Type B pancreatic cell (in vitro differentiated cells): ENCODE measurements around the gene HSPB7. TPM values are rescaled to one million over a fixed set of nuclear protein-coding genes. Genes with fewer than 3 reads are reported as not detected.

Source experiments
- DNase-seq: peaks from one replicate; pipeline ENCODE4 v3.0.0; 2021; ENCODE audit warnings: mixed read lengths; ENCODE audit not compliant: unreplicated experiment; ENCODE audit errors: extremely low spot score
- H3K27ac Mint-ChIP-seq: 2 replicates; pipeline ENCODE4 v1.8.0; 2021; ENCODE audit warnings: mild to moderate bottlenecking, mixed read lengths
- H3K27me3 Mint-ChIP-seq: 2 replicates; pipeline ENCODE4 v1.8.0; 2021; ENCODE audit warnings: mixed read lengths
- H3K36me3 Mint-ChIP-seq: 2 replicates; pipeline ENCODE4 v1.8.0; 2021; ENCODE audit warnings: mixed read lengths
- H3K4me1 Mint-ChIP-seq: one replicate; pipeline ENCODE4 v1.8.0; 2021; ENCODE audit warnings: mixed read lengths; ENCODE audit not compliant: unreplicated experiment
- H3K4me3 Mint-ChIP-seq: 2 replicates; pipeline ENCODE4 v1.8.0; 2021; ENCODE audit warnings: mild to moderate bottlenecking, mixed read lengths
- H3K9me3 Mint-ChIP-seq: 2 replicates; pipeline ENCODE4 v1.8.0; 2021; ENCODE audit warnings: mixed read lengths
- CTCF ChIP-seq: fragments of 200-600 bp; sonication (generic); conservative IDR thresholded peaks from 2 replicates; pipeline ENCODE4 v1.5.0; 2021; ENCODE audit warnings: antibody characterized with exemption, mild to moderate bottlenecking
- total RNA-seq: library from RNA; stranded (reverse); gene quantifications from 2 replicates; pipeline ENCODE4 v1.2.1, GENCODE V29; 2021; ENCODE audit warnings: low replicate concordance

Gene HSPB7
- total RNA-seq, 1 donor from 2014 or later: 0.48 TPM

DNA sequence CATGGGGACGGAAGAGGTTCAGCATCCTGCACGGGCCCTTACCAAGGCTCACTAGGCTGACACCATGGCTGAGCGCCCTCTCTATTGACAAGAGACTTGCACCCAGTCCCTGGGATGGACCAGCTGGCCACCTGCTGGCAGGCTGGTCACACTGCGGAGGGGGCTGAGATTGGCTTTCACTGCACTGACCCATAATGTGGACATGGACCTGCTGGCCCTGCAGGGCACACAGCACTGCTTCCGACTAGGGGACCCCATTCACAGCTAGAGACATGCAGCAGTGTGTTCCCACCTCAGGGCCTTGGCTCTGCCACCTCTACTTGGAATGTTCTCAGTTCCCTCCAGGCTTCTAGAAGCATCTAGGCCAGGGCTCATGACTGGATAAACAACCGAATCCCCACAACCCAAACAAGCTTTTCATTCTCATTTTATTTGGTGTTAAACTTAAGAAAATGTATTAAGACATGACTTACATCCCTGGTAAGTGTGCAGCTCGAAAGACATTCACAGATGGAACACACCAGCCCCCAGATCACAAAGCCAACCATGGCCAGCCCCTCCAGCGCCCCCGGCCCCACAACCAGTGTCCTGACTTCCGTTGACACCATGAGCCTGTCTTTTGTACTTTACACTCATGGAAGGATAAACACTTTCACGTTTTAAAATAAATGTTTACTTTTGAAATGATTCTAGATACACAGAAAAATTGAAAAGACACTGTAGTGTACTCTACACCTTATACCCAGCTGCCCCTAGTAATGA lies 23.1 kb downstream of the HSPB7 start:
- Mint-ChIP-seq H3K9me3 (no peaks in the 10 kb centered on the region), H3K4me1 (no peaks in the 10 kb centered on the region), H3K27me3 (peaks cover 11% of the 10 kb centered on the region), H3K36me3 (no peaks in the 10 kb centered on the region), H3K4me3 (no peak overlapping the region), H3K27ac (no peak overlapping the region)
- peak; percentile 76 for TF ChIP-seq CTCF
- DNase-seq: no peak

DNA sequence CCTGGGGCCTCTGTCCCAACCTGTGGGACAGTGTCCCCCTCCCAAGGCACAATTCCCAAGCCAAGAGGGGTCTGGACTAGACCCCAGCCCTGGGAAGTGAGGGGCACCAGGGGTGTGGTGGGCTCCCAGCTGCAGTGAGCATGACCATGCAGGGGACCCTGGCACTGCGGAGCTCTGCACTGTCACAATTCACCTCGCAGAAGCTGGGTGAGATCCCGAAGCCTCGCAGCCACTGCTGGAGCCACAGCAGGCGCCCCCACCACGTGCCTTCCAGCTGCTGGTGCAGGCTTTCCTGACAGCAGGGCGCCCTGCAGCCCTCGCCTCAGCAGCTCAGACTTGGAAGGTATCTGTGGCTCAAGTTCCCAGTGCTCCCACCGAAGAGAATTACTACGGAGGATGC lies 23.8 kb downstream of the HSPB7 start:
- H3K4me1 Mint-ChIP-seq: no peaks in the 10 kb centered on the region
- H3K4me3 Mint-ChIP-seq: no peak overlapping the region
- peaks cover 9% of the 10 kb centered on the region for H3K27me3 Mint-ChIP-seq
- no peak for DNase-seq
- no peaks in the 10 kb centered on the region for H3K36me3 Mint-ChIP-seq
- H3K9me3 Mint-ChIP-seq: no peaks in the 10 kb centered on the region
- no peak for TF ChIP-seq CTCF
- H3K27ac Mint-ChIP-seq: no peak overlapping the region

- no peak overlapping the region for H3K4me3 Mint-ChIP-seq
- TF ChIP-seq CTCF: no peak
- no peaks in the 10 kb centered on the region for H3K4me1 Mint-ChIP-seq
- H3K9me3 Mint-ChIP-seq: no peaks in the 10 kb centered on the region
- no peaks in the 10 kb centered on the region for H3K36me3 Mint-ChIP-seq
- DNase-seq: no peak
- H3K27ac Mint-ChIP-seq: no peak overlapping the region
- peaks cover 6% of the 10 kb centered on the region for H3K27me3 Mint-ChIP-seq
Measured at GRCh38 chr1:15993666-15994065, 24.2 kb downstream of the HSPB7 start.

- TF ChIP-seq CTCF: no peak
- no peak for DNase-seq
- Mint-ChIP-seq H3K4me1 (no peaks in the 10 kb centered on the region), H3K27me3 (peaks cover under 1% of the 10 kb centered on the region), H3K4me3 (no peak overlapping the region), H3K9me3 (no peaks in the 10 kb centered on the region), H3K27ac (no peak overlapping the region), H3K36me3 (no peaks in the 10 kb centered on the region)
Measured at GRCh38 chr1:15992582-15993500, 25.0 kb downstream of the HSPB7 start.

DNA sequence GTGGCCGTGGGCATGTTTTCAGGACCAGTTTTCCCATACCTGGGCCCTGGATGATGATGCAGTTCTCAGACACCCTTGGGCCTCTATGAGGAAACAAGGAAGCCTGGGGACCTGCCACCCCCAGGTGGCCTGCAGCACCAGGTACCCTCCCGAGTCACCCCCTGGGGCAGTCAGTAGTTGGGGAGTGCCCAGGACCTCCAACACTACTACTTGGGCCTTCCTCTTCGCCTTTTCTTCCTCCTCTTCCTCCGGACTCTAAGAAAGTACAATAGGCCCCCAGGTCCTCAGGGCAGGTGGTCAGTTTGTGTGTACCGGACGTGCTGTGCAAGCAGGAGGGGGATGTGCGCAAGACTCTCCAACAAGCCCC lies 25.7 kb downstream of the HSPB7 start:
- H3K36me3 Mint-ChIP-seq: no peaks in the 10 kb centered on the region
- no peaks in the 10 kb centered on the region for H3K9me3 Mint-ChIP-seq
- H3K4me3 Mint-ChIP-seq: no peak overlapping the region
- no peaks in the 10 kb centered on the region for H3K27me3 Mint-ChIP-seq
- H3K4me1 Mint-ChIP-seq: no peaks in the 10 kb centered on the region
- no peak for TF ChIP-seq CTCF
- no peak overlapping the region for H3K27ac Mint-ChIP-seq
- DNase-seq: no peak
